H9 (cell line): ENCODE data around the gene LRP8. TPM values are rescaled to one million over a fixed set of nuclear protein-coding genes. Genes with fewer than 3 reads are reported as not detected.
A peak's percentile ranks its signal among the peaks of the same experiment; 100 is the strongest.

ENCODE experiments used
- DNase-seq: peaks from one replicate; pipeline ENCODE4 v3.0.0-alpha.2; 2017
- H2AFZ ChIP-seq: one replicate; pipeline ENCODE4 v1.6.1; 2013; ENCODE audit warnings: mild to moderate bottlenecking, low read length, control low read depth, moderate library complexity
- H2AK5ac ChIP-seq: 2 replicates; pipeline ENCODE4 v1.6.1; 2013; ENCODE audit warnings: low read length, control low read depth, mixed read lengths; ENCODE audit not compliant: insufficient read length
- H2BK120ac ChIP-seq: one replicate; pipeline ENCODE4 v1.6.1; 2013; ENCODE audit warnings: low read depth, mild to moderate bottlenecking, low read length, control low read depth, inconsistent platforms; ENCODE audit not compliant: poor library complexity, severe bottlenecking
- H2BK12ac ChIP-seq: 2 replicates; pipeline ENCODE4 v1.6.1; 2013; ENCODE audit warnings: low read length, control low read depth, mixed read lengths, low read depth; ENCODE audit not compliant: insufficient read length
- H2BK15ac ChIP-seq: 2 replicates; pipeline ENCODE4 v1.6.1; 2013; ENCODE audit warnings: low read depth, low read length, control low read depth
- H2BK20ac ChIP-seq: one replicate; pipeline ENCODE4 v1.6.1; 2013; ENCODE audit warnings: low read depth, mild to moderate bottlenecking, low read length, control low read depth, inconsistent platforms; ENCODE audit not compliant: poor library complexity, severe bottlenecking
- H2BK5ac ChIP-seq: 2 replicates; pipeline ENCODE4 v1.6.1; 2013; ENCODE audit warnings: low read length, control low read depth, mixed read lengths; ENCODE audit not compliant: insufficient read length
- H3K14ac ChIP-seq: 2 replicates; pipeline ENCODE4 v1.6.1; 2013; ENCODE audit warnings: low read length, control low read depth; ENCODE audit not compliant: insufficient read depth
- H3K18ac ChIP-seq: 2 replicates; pipeline ENCODE4 v1.6.1; 2013; ENCODE audit warnings: low read depth, mild to moderate bottlenecking, mixed read lengths, low read length, control low read depth; ENCODE audit not compliant: insufficient read length
- H3K23ac ChIP-seq: 2 replicates; pipeline ENCODE4 v1.6.1; 2013; ENCODE audit warnings: low read length, control low read depth, mixed read lengths, low read depth; ENCODE audit not compliant: insufficient read length
- H3K23me2 ChIP-seq: 2 replicates; pipeline ENCODE4 v1.6.1; 2013; ENCODE audit warnings: low read depth, mild to moderate bottlenecking, mixed read lengths, low read length, control low read depth; ENCODE audit not compliant: insufficient read length, poor library complexity, severe bottlenecking
- H3K27ac ChIP-seq: 2 replicates; pipeline ENCODE4 v1.5.1; 2013; ENCODE audit warnings: low read length, control low read depth, mixed read lengths, low read depth; ENCODE audit not compliant: insufficient read length
- H3K27me3 ChIP-seq: 2 replicates; pipeline ENCODE4 v1.6.1; 2013; ENCODE audit warnings: low read length, control low read depth, inconsistent platforms; ENCODE audit not compliant: insufficient read depth
- H3K4ac ChIP-seq: 2 replicates; pipeline ENCODE4 v1.6.1; 2013; ENCODE audit warnings: low read depth, mild to moderate bottlenecking, control low read depth, inconsistent platforms, low read length, moderate library complexity
- H3K4me1 ChIP-seq: 2 replicates; pipeline ENCODE4 v1.6.1; 2013; ENCODE audit warnings: low read length, control low read depth, inconsistent platforms; ENCODE audit not compliant: insufficient read depth
- H3K4me2 ChIP-seq: 2 replicates; pipeline ENCODE4 v1.6.1; 2013; ENCODE audit warnings: low read length, control low read depth, mixed read lengths; ENCODE audit not compliant: insufficient read length, insufficient read depth
- H3K56ac ChIP-seq: 2 replicates; pipeline ENCODE4 v1.6.1; 2013; ENCODE audit warnings: low read depth, mild to moderate bottlenecking, mixed read lengths, low read length, control low read depth; ENCODE audit not compliant: insufficient read length
- H3K79me1 ChIP-seq: 2 replicates; pipeline ENCODE4 v1.6.1; 2013; ENCODE audit warnings: low read depth, mild to moderate bottlenecking, moderate library complexity, low read length, control low read depth, inconsistent platforms; ENCODE audit not compliant: insufficient read depth, poor library complexity, severe bottlenecking
- H3K79me2 ChIP-seq: 2 replicates; pipeline ENCODE4 v1.6.1; 2013; ENCODE audit warnings: low read length, control low read depth, inconsistent platforms; ENCODE audit not compliant: insufficient read depth
- H3K9ac ChIP-seq: 2 replicates; pipeline ENCODE4 v1.6.1; 2013; ENCODE audit warnings: low read length, control low read depth, mixed read lengths; ENCODE audit not compliant: insufficient read length; ENCODE audit errors: extremely low read depth
- H3K9me3 ChIP-seq: one replicate; pipeline ENCODE4 v1.6.1; 2013; ENCODE audit warnings: low read depth, low read length, inconsistent platforms; ENCODE audit not compliant: control insufficient read depth
- H3T11ph ChIP-seq: one replicate; pipeline ENCODE4 v1.6.1; 2013; ENCODE audit warnings: mild to moderate bottlenecking, low read length, control low read depth, inconsistent platforms
- H4K20me1 ChIP-seq: one replicate; pipeline ENCODE4 v1.6.1; 2013; ENCODE audit not compliant: control insufficient read depth, insufficient read length, insufficient read depth
- H4K5ac ChIP-seq: 2 replicates; pipeline ENCODE4 v1.6.1; 2013; ENCODE audit warnings: low read depth, mild to moderate bottlenecking, mixed read lengths, low read length, control low read depth; ENCODE audit not compliant: insufficient read length
- H4K8ac ChIP-seq: replicated peaks from 2 replicates; pipeline ENCODE4 v1.6.1; 2013; ENCODE audit warnings: low read length, control low read depth, mixed read lengths, low read depth; ENCODE audit not compliant: insufficient read length
- H4K91ac ChIP-seq: 2 replicates; pipeline ENCODE4 v1.6.1; 2013; ENCODE audit warnings: low read depth, mild to moderate bottlenecking, moderate library complexity, mixed read lengths, low read length, control low read depth; ENCODE audit not compliant: insufficient read length
- H3K27ac Mint-ChIP-seq, 3 experiments: 2 replicates in 2 of 3; 3 replicates in 1 of 3; pipeline ENCODE4 v1.8.0; 2020 to 2021; ENCODE audit warnings: mixed read lengths in 3 of 3, mild to moderate bottlenecking in 1 of 3, moderate library complexity in 1 of 3
- H3K27me3 Mint-ChIP-seq: 2 replicates; pipeline ENCODE4 v1.8.0; 2021; ENCODE audit warnings: low read depth, mild to moderate bottlenecking, moderate library complexity, mixed read lengths
- H3K36me3 Mint-ChIP-seq, 3 experiments: 2 replicates in 2 of 3; 3 replicates in 1 of 3; pipeline ENCODE4 v1.8.0; 2020 to 2021; ENCODE audit warnings: low read depth in 3 of 3, mixed read lengths in 3 of 3; ENCODE audit not compliant: insufficient read depth in 1 of 3
- H3K4me1 Mint-ChIP-seq, 2 experiments: 2 replicates each; pipeline ENCODE4 v1.8.0; 2020; ENCODE audit warnings: mixed read lengths in 2 of 2
- H3K4me3 Mint-ChIP-seq, 2 experiments: 2 replicates in 1 of 2; 3 replicates in 1 of 2; pipeline ENCODE4 v1.8.0; 2020 to 2021; ENCODE audit warnings: mild to moderate bottlenecking in 2 of 2, mixed read lengths in 2 of 2, moderate library complexity in 1 of 2
- H3K9me3 Mint-ChIP-seq, 2 experiments: 2 replicates in 1 of 2; 3 replicates in 1 of 2; pipeline ENCODE4 v1.8.0; 2020; ENCODE audit warnings: mild to moderate bottlenecking in 2 of 2, mixed read lengths in 2 of 2, moderate library complexity in 1 of 2
- WGBS: extraction: QIAGEN DNeasy Blood & Tissue Kit; methylation state at CpG from one replicate; pipeline ENCODE4 v1.1.7; 2013; ENCODE audit warnings: missing lambda C conversion rate, low lambda C conversion rate, mixed read lengths; ENCODE audit not compliant: insufficient read length; ENCODE audit errors: extremely low coverage; 5-methylcytosine and 5-hydroxymethylcytosine counted together
- total RNA-seq: library from RNA; stranded (reverse); gene quantifications from 2 replicates; pipeline ENCODE4 v1.2.1, GENCODE V29; 2021
- TF ChIP-seq, protein P1 (sequence below): fragments of 200-600 bp; sonication (generic); conservative IDR thresholded peaks from 3 replicates; pipeline ENCODE4 v1.8.0; 2021; ENCODE audit warnings: antibody characterized with exemption, mild to moderate bottlenecking

LRP8 gene
- total RNA-seq, 1 experiment from 2014 or later: 78.6 TPM

DNA sequence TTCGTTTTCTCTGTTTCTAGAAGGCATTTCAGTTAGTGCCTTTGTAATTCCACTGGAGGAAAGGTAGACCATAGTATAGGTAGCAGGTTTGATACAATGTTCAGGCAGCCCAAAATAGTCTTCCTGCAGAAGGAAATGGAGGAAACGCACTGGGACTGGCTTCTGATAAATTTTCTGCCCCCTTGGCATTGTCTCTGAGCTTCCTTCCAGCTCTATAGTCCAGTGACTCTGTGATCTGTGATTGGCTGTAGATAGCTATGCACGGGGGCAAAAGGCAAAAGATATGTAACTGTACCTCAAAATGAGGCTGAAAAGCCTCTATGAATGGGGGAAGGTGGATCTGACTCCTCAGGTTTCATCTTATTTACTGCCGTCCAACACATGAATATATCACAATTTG is 83.7 kb downstream of the LRP8 start:
- H3K23me2 ChIP-seq: no peaks in the 10 kb centered on the region

More for the DNA sequence above, 83.7 kb downstream of the LRP8 start:
- no peak overlapping the region for H4K8ac ChIP-seq
- H3T11ph ChIP-seq: no peak overlapping the region
- H3K18ac ChIP-seq: no peak overlapping the region
- no peak overlapping the region for H3K4me3 Mint-ChIP-seq
- no peak overlapping the region for H2BK20ac ChIP-seq
- no peaks in the 10 kb centered on the region for H3K79me1 ChIP-seq
- H4K20me1 ChIP-seq: no peaks in the 10 kb centered on the region
- no peak overlapping the region for H3K14ac ChIP-seq
- DNase-seq: no peak
- peaks cover 7 to 41% (median 21%) of the 10 kb centered on the region in 3 experiments; a peak in 5 of 7 replicates for H3K36me3 Mint-ChIP-seq
- H3K56ac ChIP-seq: no peak overlapping the region
- H2AK5ac ChIP-seq: no peak overlapping the region
- no peak overlapping the region for H2BK5ac ChIP-seq
- TF ChIP-seq, protein P1, sequence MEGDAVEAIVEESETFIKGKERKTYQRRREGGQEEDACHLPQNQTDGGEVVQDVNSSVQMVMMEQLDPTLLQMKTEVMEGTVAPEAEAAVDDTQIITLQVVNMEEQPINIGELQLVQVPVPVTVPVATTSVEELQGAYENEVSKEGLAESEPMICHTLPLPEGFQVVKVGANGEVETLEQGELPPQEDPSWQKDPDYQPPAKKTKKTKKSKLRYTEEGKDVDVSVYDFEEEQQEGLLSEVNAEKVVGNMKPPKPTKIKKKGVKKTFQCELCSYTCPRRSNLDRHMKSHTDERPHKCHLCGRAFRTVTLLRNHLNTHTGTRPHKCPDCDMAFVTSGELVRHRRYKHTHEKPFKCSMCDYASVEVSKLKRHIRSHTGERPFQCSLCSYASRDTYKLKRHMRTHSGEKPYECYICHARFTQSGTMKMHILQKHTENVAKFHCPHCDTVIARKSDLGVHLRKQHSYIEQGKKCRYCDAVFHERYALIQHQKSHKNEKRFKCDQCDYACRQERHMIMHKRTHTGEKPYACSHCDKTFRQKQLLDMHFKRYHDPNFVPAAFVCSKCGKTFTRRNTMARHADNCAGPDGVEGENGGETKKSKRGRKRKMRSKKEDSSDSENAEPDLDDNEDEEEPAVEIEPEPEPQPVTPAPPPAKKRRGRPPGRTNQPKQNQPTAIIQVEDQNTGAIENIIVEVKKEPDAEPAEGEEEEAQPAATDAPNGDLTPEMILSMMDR: no peak
- 0 out of 7 replicates have a peak overlapping the region, but pooled peaks of 1 of the 3 experiments have one; percentile 17 for H3K27ac Mint-ChIP-seq
- no peaks in the 10 kb centered on the region for H3K4me1 ChIP-seq
- peaks cover under 1 to 2% of the 10 kb centered on the region in 2 experiments; a peak in 3 of 4 replicates for H3K4me1 Mint-ChIP-seq
- H3K9me3 Mint-ChIP-seq: no peaks in the 10 kb centered on the region
- no peak overlapping the region for H2BK120ac ChIP-seq
- H3K4me2 ChIP-seq: no peak overlapping the region
- H3K23ac ChIP-seq: no peak overlapping the region
- H3K27me3 Mint-ChIP-seq: no peaks in the 10 kb centered on the region; the same call in 1 of the 2 replicates
- H3K4ac ChIP-seq: no peak overlapping the region
- no peak overlapping the region for H2BK15ac ChIP-seq
- H4K91ac ChIP-seq: no peak overlapping the region
- WGBS: no CpG with 5 or more reads among the region's 4 CpGs
- H3K9ac ChIP-seq: no peak overlapping the region
- no peaks in the 10 kb centered on the region for H3K9me3 ChIP-seq
- no peak overlapping the region for H3K27ac ChIP-seq
- no peaks in the 10 kb centered on the region for H3K79me2 ChIP-seq
- H4K5ac ChIP-seq: no peak overlapping the region
- H2BK12ac ChIP-seq: no peak overlapping the region
- H3K27me3 ChIP-seq: no peaks in the 10 kb centered on the region
- no peak overlapping the region for H2AFZ ChIP-seq
